COLO829 (cell line): ENCODE measurements around the gene GATAD2A.
"Not testable (repeated sequence)": the region's sequence is repeated elsewhere in the genome, so short reads cannot be mapped to it uniquely, and the experiment has no call there.

Experiments
- DNase-seq: peaks from one replicate; pipeline ENCODE4 v3.0.0; 2012; ENCODE audit warnings: low spot score

GATAD2A gene

DNA sequence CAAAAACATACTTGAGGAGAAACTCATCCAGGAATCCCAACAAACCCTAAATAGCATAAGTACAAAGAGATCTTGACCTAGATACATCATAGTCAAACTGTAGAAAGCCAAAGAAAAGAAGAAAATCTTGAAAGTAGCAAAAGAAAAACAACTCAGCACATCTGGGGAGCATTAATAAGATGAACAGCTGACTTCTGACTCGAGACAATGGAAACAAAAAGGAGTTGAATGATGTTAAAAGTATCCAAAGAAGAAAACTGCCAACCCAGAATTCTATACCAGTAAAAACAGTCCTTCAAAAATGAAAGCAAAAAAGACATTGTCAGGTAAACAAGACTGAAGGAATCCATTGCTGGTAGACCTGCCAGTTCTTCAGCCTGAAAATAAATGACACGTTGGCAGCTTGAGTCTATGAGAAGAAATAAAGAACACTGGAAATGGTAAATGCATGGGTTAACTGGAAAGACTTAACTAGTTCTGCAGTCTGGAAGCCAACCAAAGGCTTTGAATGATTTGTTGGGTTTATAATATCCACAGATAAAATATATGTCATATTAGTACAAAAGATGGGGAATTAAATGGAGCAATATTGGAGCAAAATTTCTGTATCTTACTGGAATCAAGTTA, 63.1 kb downstream of the GATAD2A start:
- DNase-seq = no peak

DNA sequence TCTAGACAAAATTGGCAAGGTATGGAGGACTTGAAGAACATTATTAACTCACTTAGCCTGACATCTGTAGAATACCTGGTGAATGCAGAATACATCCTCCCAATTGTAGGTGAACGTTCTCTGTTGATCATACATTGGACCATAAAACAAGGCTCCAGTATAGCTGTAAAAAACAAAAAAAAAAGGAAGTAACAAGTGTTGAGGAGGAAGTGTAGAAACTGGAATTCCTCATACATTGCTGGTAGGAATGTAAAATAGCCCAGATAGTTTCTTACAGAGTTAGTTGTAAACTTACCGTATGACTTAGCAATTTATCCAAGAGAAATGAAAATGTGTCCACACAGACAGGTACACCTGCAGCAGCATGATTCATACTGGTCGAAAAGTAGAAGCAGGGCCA, 65.1 kb downstream of the GATAD2A start:
- no peak for DNase-seq

DNA sequence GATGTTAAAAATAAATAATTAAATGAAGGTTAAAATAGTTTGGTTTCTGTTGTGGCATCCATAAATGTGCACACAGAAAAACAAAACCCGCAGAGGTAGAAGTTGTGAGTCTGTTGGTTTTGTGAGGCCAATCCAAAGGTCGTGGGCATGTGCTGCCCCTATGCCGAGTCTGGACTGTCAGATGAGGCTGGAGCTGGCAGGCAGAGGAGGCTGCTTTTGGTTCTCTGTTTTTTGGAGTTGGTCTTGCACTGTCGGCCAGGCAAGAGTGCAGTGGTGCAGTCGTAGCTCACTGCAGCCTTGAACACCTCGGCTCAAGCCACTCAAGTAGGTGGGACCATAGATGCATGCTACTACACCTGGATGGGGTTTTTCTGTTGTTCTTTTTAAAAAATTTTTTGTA, 66.2 kb downstream of the GATAD2A start:
- no peak for DNase-seq

DNA sequence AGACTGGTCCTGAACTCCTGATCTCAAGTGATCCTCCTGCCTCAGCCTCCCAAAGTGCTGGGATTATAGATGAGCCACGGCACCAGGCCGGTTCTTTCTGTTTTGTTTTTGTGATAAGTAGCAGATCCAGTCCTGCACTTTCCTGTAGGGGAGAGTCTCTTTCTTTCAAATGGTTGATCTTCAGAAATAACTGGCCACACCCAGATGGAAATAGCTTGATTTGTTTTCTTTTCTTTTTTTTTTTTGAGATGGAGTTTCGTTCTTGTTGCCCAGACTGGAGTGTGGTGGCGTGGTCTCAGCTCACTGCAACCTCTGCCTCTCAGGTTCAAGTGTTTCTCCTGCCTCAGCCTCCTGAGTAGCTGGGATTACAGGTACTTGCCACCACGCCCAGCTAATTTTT, 66.6 kb downstream of the GATAD2A start:
- not testable (repeated sequence) for DNase-seq

DNA sequence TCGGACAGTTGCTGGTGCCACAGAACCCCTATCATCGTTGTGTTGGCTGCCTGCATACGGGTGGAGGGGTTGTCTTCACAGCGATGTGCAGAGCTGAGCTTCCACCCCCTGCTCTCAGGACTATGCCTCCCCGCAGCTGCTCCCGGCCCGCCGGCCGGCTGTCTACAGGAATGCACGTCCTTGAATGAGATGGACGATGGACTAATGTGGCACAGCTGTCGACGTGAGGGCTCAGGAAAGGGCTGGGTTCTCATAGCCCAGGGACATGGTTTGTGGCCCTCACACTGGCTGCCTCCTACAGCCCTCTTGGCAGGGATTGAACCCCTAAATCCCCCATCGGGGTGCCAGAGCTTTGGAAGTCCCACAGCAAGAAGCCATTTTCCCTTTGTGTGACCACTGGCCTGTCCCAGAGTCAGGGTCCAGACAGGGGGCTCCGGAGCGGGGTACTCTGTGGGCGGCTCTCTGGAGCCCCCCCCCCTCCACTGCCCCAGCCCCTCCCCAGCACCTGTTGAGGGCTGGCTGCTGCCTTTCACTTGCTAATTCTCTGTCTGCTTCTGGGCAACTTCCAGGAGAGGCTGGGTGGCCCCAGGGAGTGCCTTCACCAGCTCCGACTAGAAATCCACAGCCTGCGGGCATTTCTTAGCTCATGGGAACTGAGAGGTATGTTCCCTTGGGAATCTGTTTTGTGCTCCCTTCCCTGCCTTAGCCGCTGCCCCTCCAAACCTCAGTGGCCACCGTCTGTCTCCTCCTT, 69.7 kb downstream of the GATAD2A start:
- no peak for DNase-seq

DNA sequence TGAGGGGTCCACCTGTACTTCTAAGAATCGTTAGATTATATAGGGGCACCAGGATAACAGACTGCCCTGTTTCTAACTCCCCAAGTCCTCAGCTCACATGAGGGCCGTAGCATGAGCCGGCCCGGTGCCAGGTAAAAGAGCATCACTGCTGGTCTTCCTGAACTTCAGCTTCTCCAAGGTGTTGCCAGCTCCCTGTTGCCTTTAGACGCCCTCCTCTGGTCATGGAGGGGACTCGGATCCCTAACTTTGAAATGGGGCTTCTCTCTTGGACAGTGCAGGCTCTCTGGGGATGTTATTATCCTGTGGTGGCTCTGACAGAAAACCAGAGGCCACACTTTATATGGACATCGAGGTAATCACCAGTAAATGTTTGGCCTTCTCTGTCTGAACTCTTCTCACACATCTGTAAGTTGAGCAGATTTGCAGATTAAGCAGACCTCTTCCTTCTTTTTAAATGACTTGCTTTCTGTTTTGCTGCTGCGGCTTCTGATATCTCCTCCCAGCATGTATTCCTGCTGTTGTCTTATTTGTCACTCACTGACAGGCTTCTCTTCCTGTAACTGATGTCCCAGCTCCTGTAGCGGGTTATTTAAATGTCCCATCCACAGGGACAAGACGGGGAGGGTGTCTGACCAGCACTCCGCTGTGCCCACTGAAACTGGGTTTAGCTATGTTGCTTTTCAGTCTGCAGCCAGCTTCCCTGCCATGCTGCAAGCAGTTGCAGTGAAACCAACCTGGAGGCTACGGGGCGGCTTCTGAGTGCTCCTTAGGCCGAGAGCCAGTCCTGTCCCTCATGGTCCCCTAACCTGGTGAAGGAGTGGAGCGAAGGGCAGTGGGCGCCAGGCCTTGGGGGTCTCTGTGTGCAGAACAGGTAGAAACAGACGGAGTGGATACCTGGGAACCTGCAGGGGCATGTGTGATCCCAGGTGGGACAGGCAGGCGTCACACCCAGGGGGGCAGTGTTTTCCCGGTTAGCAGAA, 70.7 kb downstream of the GATAD2A start:
- DNase-seq = no peak

DNA sequence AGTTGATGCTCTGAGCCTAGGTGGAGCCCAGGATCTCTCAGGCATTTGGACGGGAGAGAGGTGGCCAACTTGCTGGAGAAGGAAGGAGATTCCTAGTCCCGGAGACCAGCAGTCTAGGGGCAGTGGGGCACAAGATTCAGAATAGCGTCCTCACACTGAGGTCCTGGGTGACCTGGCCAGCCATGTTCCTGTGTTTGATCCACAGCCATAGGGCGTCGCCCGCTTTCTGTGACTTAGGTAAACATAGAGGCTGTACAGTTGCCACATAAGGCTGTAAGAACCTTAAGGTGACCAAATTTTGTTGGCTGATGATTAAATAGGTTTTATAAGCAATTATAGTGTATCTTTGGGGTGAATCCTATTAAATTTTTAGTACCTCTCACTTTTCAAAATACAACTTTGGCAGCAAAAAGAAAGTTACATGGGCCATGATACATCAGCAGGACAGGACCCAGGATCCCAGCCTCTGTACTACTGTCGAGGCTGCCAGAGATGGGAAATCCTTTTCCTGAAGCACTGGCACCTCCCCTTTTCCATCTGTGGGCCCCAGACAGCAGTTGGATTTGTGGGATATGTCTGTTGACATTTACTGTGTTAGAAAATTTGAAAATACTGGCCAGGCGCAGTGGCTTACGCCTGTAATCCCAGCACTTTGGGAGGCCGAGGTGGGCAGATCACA, 72.4 kb downstream of the GATAD2A start:
- no peak for DNase-seq

DNA sequence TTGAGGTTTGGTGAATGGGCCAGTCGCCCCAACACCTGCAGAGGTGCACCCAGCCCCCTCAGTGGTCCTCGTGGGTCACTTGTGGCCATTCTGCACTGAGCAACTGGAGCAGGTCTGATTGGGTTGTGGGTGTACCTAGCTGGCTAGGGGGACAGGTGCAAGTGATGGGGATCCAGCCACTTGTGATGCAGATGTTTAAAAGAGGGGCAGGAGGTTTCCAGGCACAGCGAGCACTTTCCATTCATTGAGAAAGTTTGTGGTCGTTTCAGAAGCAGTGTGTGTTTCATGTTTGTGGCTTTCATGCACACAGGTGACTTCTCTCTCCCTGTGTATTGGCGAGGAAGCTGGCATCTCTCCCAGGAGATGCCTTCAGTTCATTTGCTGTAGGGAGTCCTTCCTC, 75.2 kb downstream of the GATAD2A start:
- no peak for DNase-seq

DNA sequence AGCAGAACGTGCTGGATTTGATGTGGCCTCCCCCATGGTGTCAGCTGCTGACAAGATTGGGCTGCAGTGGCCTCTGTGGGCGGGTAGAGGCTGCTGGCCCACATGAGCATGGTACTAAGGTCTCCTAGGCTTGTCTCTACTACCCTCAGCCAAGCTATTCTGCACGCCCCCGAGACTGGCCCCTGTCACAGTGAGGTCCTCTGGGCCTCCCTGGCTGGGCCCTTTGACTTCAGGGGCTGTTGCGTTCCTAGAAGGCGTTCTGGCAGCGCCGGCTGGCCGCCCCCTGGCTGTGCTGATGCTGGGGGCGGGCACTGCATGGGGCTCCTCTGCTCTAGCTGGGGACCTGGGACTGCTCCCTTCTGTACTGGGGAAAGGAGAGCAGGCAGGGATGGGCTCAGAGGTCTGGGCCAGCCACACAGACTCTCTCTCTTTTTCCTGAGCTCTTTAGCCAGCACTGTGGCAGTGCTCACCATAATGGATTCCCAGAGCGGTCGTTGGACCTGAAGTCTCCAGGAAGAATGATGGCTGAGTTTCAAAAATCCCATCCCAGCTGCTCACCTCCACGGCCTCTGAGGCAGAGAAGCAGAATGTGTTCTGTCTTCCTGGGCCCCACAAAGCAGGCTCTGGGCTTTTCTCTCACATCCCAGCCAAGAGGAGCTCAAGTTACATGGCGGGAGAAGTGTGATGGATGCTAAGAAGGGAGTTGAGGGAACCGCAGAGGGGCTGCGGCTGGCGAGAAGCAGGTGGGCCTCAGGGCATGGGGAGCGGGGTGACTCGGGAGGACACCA, 77.5 kb downstream of the GATAD2A start:
- DNase-seq = no peak

DNA sequence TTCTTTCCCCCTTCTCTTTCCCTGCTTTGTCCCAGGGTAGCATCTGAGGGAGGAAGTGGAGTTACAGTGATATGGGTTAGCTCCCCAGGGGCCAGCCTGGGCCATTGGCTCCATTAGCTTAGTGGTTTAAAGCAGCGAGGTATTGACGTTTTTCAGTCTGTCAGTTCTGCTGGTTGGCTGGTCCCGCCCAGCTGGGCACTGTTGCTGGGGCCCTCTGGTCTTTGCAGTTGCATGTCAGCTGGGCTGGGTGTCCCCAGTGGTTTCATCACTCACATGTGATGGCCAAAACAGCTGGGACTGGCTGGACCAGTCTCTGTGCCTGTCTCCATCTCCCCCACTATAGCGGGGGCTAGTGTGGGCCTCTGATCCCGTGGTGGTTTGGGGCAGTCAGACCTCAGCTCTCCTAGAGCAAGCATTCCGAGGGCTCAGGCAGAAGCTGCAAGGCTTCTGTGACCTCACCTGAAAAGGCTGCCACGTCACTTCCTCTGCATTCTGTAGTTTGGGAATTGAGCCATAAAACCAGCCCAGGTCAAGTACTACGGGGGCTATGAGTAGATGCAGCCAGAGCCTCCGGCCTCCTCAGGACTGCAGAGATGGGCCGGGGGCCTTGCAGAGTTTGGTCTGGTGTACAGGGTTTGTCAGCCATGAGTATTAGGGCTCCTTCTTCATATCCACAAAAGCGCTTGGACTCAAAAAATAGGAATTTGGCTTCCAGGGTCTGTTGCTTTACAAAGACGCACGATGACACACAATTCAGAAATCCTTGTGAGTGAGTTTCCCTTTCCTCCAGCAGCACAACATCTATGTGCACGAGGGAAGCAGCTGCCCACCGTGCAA, 79.9 kb downstream of the GATAD2A start:
- no peak for DNase-seq

DNA sequence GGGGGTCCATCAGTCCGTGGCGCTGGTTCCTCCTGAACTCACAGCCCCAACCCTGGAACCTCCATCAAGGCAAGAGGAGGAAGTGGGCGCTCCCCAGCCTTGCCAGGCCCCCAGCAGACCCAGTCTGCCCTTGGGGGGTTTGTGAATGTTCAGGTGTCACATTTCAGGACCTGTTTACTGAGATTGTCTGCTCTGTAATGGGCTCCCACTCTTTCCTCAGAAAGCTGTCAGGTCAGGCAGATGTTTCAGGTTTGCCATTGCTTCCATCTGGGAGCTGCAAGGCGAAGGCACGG, 80.5 kb downstream of the GATAD2A start:
- no peak for DNase-seq

DNA sequence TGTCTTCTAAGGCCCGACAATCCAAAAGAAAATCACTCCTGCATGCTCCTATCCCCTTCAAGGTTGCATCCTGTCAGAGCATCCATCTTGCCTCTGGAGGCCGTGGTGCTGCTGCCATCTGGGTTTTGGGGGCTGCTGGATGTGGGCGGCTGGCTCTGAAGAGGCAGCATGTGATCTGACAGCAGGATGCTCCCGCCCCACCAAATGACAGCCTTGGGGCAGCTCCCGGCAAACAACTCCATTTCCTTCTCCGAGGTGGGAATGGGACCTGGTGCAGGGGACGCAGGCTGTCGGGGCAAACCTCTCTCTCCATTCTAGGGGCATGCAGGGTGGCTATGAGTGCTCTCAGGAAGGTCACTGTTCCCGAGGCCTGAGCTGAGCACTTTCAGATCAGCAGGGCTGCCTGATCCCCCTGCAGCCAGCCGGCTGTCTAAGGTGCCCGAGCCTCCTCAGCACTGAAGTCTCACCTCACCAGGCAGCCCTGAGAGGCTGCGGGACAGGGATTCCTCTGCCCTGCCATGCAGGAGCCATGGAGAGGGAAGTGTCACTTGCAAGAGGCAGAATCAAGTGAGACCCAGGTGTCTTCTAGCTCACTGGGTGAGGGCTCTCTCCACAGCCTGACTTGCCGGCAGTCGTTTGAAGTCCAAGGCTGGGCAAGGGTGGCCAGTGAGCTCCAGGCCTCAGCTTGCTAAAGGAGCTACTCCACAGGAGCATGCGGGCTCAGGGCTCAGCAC, 81.0 kb downstream of the GATAD2A start:
- DNase-seq = no peak

DNA sequence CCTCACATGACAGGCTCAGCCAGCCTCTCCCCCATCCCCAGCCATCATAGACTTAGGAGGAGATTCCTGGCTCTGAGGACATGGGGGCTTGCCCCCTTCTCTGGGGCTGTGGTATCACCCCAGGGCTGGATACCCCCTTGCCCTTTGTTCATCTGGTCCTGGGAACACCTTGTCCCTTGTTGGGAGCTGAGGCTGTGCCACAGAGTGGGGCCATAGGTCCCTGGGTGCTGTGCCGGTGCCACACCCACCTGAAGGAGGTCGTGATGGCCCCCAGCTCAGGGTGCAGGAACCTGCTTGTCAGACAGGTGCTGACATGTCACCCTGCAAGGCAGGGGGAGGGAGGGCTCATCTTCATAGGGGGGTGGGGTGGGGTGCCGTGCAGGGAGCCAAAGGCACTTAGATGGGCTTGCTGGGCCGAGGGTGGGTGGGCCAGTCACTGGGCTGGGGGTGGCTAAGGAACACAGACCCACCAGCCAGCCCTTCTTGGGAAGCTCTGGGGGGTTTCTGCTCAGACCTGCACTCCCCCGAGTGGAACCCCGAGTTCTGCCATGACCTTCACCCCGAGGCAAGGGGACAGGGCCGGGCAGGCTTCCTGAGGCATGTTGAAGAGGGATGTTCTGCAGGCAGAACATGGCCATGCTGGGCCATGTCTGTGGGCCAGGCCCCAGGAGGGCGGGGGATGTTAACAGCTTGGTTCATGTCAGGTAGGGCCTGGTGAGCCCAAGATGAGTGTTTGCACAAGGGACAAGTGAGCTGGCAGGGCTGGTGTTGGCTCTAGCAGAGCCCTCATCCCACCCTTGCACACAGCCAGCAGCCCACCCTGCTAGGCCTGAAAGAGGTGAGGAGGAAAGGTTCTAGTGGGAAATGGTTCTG, 81.8 kb downstream of the GATAD2A start:
- DNase-seq = no peak

DNA sequence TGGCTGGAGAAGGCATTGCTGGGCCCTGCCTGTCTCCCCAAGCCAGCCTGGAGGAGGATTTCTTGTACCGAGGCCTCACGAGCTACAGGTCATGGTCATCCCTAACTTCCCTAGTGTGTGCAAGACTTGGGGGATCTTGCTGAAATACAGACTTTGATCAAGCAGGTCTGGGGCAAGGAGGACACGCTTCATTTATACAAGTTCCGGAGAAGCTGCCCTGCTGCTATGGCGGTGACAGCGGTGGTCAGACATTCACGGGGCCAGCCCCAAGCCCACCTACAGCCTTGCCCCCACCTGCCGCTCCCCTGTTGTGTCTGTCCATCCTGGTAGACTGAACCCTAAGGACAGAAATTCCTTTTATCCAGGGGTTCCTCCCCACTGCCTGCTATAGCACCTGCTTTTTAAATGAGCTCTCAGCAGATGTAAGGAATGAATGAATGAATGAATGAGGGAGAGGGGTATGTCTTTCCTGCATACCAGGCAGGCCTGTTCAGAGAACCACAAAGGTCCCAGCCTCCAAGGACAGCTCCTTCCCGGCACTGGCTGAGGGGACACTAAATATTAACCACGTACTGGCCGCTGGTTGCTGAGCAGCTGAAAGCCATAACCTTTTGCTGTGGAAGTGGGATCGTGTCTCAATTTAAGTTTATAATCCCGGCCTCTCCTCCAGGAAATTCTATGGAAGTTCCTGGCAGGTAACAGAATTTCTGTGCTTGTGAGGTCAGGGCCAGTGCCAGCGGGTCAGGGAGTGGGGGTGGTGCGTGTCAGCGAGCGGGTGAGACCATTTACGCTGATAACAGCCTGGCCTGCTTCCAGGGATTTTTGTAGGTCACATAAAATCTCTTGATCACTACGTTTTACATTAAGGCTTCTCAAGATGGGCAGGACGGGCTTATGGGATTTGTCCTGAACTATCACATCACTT, 82.7 kb downstream of the GATAD2A start:
- DNase-seq = no peak

DNA sequence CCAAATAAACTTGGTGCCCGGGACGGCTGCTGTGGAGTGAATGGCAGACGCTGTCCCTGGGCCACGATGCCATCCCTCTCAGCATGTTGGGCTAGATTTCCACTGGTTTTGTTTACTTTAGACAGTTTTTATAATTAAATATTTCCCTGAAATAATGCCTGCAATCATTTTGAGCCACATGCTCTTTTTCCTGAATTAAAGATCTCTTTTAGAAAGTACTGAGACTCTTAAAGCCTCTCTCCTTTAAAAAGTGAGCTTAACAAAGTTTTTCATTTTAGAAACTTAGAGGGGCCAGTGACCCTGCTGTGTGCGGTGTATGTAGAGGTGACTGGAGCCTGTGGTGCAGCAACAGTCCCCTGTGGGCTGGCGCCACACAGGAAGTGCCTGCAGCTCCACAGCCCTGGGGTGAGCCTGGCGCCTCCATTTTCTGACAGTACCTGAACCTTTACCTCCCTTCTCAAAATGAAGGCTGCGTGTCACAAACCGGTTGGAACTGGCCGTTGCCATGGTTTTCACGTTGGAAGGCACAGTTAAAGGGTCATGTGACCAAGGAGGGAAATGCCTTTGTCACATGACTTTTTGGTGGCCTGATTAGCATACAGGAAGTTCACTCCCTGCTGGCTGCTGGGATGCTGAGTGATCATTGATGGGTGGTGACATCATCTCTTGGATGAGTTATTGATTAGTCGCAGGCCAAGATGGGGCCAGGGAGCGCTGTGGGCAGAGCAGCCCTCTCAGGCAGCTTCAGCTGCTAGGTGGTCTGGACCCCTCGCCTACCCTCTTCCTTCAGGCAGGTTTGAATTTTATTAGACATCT, 83.6 kb downstream of the GATAD2A start:
- DNase-seq = peak; percentile 93

DNA sequence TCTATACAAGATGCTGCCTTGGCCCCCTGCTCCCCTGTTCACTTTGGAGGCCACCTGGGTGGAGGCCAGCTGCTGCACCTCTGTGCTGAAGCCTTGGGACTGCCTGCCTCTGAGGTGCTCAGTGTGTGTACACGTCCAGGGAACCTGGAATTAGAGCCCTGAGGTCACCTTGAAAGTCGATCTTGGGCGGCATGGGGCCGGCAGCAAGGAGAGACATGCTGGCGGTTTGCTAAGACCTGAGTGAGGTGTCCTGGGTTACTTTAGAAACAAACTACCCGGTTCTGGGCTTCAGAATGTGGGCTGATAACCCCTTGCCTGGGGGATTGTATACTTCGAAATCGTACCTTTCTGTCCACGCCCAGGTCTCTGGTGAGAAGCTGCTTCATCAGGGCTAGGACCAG, 84.3 kb downstream of the GATAD2A start:
- DNase-seq = no peak
